Measurements from ENCODE around the gene DNAI2. TPM values are rescaled to one million over a fixed set of nuclear protein-coding genes. Genes with fewer than 3 reads are reported as not detected.

Gene DNAI2
- total and polyA plus RNA-seq, 12 donors: 0.06 to 0.26 (median 0.14) TPM; not detected in 9

DNA sequence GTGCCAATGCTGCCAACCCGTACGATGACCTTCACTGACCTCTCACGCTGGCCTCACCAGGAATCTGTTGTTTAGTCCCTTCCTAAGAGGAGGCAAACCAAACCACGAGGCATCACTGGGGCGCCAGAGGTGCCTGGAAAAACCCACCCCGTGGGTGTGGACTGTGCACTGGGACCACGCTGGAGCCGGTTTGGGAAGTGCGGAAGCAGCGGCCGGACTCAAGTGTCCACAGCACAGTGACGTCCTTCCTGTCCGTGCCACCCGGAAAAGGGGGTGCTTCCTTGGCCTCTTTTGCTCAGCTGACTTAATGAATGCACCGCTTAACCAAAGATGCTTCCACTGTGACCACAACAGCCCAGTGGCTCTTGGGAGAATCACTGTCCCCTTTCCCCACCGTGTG, 43.0 kb downstream of the DNAI2 start:
- Histone ChIP-seq H3K36me3 (replicated peaks in 1 of 2) (no peaks in the 10 kb centered on the region), H3K27ac (peak overlapping the region in 1 of 5 donors; percentile 52), H3K27me3 (no peaks in the 10 kb centered on the region), H3K9me3 (replicated peaks in 1 of 3) (no peaks in the 10 kb centered on the region), H3K4me1 (replicated peaks in 1 of 2) (no peaks in the 10 kb centered on the region), H3K4me3 (no peak overlapping the region)
- 67 to 85% (median 71%) methylated on average over 8 to 16 of the region's 16 CpGs for WGBS, 4 donors
- TF ChIP-seq POLR2A (IDR thresholded peaks at IDR 0.05): no peak
- TF ChIP-seq, protein P1, sequence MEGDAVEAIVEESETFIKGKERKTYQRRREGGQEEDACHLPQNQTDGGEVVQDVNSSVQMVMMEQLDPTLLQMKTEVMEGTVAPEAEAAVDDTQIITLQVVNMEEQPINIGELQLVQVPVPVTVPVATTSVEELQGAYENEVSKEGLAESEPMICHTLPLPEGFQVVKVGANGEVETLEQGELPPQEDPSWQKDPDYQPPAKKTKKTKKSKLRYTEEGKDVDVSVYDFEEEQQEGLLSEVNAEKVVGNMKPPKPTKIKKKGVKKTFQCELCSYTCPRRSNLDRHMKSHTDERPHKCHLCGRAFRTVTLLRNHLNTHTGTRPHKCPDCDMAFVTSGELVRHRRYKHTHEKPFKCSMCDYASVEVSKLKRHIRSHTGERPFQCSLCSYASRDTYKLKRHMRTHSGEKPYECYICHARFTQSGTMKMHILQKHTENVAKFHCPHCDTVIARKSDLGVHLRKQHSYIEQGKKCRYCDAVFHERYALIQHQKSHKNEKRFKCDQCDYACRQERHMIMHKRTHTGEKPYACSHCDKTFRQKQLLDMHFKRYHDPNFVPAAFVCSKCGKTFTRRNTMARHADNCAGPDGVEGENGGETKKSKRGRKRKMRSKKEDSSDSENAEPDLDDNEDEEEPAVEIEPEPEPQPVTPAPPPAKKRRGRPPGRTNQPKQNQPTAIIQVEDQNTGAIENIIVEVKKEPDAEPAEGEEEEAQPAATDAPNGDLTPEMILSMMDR (IDR thresholded peaks at IDR 0.05): no peak
- intact Hi-C loops (cut with DNase I): no loop called here
- DNase-seq: peak in 2 of 7 donors; percentile 29 to 30

- Histone ChIP-seq H3K4me1 (replicated peaks in 1 of 2) (no peaks in the 10 kb centered on the region), H3K4me3 (no peak overlapping the region), H3K9me3 (replicated peaks in 1 of 3) (no peaks in the 10 kb centered on the region), H3K36me3 (replicated peaks in 1 of 2) (no peaks in the 10 kb centered on the region), H3K27me3 (no peaks in the 10 kb centered on the region), H3K27ac (no peak overlapping the region)
- TF ChIP-seq POLR2A (IDR thresholded peaks at IDR 0.05): no peak
- TF ChIP-seq, protein P1 (IDR thresholded peaks at IDR 0.05): no peak
- WGBS, 4 donors: 79 to 91% (median 87%) methylated on average over 9 to 10 of the region's 10 CpGs
- intact Hi-C loops (cut with DNase I): no loop called here
- DNase-seq: no peak
These were observed 44.4 kb downstream of the DNAI2 start for GRCh38 chr17:74318391-74318790.

DNA sequence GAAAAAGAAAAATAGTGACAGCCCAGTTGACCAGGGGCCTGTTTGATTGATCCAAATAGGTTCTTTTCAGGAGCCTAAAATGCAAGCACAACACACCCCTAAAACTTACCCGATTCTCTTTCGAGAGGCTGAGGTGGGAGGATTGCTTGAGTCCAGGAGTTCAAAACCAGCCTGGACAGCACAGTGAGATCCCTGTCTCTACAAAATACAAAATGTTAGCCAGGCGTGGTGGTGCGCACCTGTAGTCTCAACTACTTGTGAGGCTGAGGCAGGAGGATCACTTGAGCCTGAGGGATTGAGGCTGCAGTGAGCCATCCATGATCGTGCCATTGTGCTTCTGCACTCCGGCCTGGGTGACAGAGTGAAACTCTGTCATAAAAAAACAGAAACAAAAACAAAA, 50.5 kb downstream of the DNAI2 start:
- 79 to 91% (median 83%) methylated on average over 6 of the region's 6 CpGs for WGBS, 4 donors

GRCh38 chr17:74325376-74325742, 51.3 kb downstream of the DNAI2 start:
- Histone ChIP-seq H3K4me3 (peak overlapping the region in 1 of 4 donors; percentile 57), H3K36me3 (replicated peaks in 1 of 2) (no peaks in the 10 kb centered on the region), H3K4me1 (replicated peaks in 1 of 2) (peaks cover 4 to 16% of the 10 kb centered on the region in 2 donors), H3K9me3 (replicated peaks in 1 of 3) (no peaks in the 10 kb centered on the region), H3K27me3 (peaks cover 16% of the 10 kb centered on the region), H3K27ac (no peak overlapping the region)
- intact Hi-C loops (cut with DNase I): no loop called here
- 15 to 40% (median 33%) methylated on average over 4 to 11 of the region's 11 CpGs for WGBS, 4 donors
- TF ChIP-seq, protein P1 (IDR thresholded peaks at IDR 0.05): no peak
- DNase-seq: peak in 1 of 7 donors; percentile 26

More for the DNA sequence above, 50.5 kb downstream of the DNAI2 start:
- intact Hi-C loops (cut with DNase I): no loop called here
- no peak overlapping the region for H3K27ac ChIP-seq
- no peaks in the 10 kb centered on the region for H3K9me3 ChIP-seq (replicated peaks in 1 of 3)
- no peak overlapping the region for H3K4me3 ChIP-seq
- TF ChIP-seq, protein P1 (IDR thresholded peaks at IDR 0.05): no peak
- TF ChIP-seq POLR2A (IDR thresholded peaks at IDR 0.05): no peak
- no peaks in the 10 kb centered on the region for H3K36me3 ChIP-seq (replicated peaks in 1 of 2)
- peaks cover 16% of the 10 kb centered on the region for H3K27me3 ChIP-seq
- DNase-seq: no peak
- H3K4me1 ChIP-seq (replicated peaks in 1 of 2): peaks cover 4 to 16% of the 10 kb centered on the region in 2 donors
